ENCODE data around the gene SH2D5.

- TF ChIP-seq, protein P1, sequence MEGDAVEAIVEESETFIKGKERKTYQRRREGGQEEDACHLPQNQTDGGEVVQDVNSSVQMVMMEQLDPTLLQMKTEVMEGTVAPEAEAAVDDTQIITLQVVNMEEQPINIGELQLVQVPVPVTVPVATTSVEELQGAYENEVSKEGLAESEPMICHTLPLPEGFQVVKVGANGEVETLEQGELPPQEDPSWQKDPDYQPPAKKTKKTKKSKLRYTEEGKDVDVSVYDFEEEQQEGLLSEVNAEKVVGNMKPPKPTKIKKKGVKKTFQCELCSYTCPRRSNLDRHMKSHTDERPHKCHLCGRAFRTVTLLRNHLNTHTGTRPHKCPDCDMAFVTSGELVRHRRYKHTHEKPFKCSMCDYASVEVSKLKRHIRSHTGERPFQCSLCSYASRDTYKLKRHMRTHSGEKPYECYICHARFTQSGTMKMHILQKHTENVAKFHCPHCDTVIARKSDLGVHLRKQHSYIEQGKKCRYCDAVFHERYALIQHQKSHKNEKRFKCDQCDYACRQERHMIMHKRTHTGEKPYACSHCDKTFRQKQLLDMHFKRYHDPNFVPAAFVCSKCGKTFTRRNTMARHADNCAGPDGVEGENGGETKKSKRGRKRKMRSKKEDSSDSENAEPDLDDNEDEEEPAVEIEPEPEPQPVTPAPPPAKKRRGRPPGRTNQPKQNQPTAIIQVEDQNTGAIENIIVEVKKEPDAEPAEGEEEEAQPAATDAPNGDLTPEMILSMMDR (IDR thresholded peaks at IDR 0.05): no peak
- TF ChIP-seq POLR2AphosphoS5 (IDR thresholded peaks at IDR 0.05; ENCODE audit: insufficient read depth in 1 of 2, low read depth in 1 of 2) (no peak), POLR2A (IDR thresholded peaks at IDR 0.05) (no peak)
Observed at GRCh38 chr1:20729990-20730689, 2.4 kb downstream of the SH2D5 start.
